HG03095 (cell line): ENCODE results near the gene LARGE2.
A peak's percentile ranks its signal among the peaks of the same experiment; 100 is the strongest.

ENCODE experiments used
- ATAC-seq: cut with Tn5 transposase; IDR thresholded peaks from one replicate; pipeline ENCODE4 v1.9.1; 2021; ENCODE audit warnings: moderate library complexity; ENCODE audit not compliant: unreplicated experiment

LARGE2 gene

GRCh38 chr11:45922425-45923082, at the start of gene LARGE2:
LARGE2 (plus strand) TSS chr11:45922656; CDS start chr11:45922883, 227 bp downstream.
- ATAC-seq, result no peak

GRCh38 chr11:45876401-45876800, 46.1 kb upstream of the LARGE2 start:
- no peak for ATAC-seq

DNA sequence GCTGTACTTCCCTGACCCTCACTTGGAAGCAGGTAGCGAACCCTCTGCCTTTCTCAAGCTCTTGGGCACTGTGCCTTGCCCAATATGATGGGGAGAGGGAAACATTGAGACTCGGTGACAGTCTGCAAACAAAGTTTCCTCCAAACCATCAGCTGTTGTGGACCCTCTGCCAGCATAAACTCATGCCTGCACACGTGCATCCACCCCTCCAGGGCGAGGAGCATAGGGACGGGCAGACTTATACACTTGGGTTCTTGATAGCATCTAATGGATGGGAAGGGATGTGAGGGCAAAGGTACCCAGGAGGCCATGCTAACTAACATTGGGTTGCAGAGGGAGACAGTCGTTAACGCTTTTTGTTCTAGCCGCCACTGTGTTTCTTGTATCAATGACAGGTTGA, 45.2 kb upstream of the LARGE2 start:
- ATAC-seq, result no peak

GRCh38 chr11:45877845-45878244, 44.6 kb upstream of the LARGE2 start:
- ATAC-seq, result no peak

DNA sequence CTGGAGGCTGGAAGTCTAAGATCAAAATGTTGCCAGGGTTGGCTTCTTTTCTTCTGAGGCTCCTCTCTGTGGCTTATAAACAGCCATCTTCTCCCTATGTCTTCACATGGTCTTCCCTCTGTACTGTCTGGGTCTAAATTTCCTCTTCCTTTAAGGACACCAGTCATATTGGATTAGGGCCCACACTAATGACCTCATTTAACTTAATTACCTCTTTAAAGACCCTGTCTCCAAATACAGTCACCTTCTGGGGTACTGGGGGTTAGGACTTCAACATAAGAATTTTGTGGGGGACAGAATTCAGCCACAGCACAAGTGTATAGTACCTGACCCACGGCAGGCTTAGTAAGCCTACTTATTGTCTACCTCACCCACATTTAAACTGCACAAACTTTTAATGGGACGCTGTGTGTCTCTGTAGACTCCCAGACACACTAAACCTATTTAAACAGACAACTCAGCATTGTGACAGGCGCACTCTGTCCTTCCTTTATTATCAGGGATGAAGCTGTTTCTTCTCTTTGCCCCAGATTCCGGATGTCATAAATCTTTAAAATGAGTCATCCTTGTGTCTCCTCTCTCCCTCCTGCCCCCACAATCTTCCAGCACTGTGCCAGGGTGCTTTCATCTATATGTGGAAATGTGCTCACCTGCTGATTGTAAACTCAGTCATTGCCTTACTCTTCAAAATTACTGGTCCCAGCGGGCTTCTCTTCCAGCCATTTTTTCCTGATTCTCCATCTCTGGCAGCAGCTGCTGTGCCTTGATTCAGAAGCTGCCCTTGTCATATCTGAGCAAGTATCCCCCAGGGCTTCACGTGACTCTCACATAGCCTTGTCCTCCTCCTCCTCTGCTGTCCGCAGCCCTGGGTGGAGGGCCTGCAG, 42.4 kb upstream of the LARGE2 start:
- no peak for ATAC-seq

DNA sequence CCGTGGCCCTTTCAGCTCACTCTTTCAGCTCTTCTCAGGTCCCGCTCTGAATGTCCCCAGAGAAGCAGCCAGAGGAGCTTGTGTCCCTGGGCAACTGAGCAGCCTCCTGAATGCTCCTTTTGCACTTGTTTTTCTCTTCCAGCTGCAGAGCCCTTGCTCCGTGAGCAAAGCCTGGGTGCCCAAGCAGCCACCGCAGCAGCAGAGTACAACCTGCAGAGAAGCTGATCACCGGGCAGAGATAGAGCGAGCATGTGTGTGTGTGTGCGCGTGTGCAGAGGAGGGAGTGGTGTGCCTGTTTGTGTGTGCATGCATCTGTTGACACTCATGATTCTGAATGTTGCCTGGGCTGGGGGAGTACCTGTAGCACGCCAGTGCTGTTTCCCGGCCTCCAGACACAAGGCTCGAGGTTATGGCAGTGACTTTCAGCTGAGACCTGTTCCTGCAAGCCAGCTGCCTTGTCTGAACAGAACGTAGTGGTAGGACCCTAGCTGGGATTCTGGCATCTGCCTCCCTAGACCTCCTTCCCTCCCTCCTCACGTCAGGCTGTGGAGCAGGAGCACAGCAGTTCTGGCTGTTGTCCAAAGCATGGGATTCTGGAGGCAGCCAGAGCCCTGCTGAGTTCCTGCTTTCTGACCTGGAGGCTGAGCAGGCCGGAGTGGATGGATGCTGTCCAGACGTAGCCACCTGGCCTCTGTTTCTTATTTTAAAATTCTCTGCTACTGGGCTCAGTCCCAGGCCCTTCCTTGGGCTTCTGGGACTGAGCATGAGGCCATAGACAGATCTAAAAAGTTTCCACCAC, 41.5 kb upstream of the LARGE2 start:
- no peak for ATAC-seq

DNA sequence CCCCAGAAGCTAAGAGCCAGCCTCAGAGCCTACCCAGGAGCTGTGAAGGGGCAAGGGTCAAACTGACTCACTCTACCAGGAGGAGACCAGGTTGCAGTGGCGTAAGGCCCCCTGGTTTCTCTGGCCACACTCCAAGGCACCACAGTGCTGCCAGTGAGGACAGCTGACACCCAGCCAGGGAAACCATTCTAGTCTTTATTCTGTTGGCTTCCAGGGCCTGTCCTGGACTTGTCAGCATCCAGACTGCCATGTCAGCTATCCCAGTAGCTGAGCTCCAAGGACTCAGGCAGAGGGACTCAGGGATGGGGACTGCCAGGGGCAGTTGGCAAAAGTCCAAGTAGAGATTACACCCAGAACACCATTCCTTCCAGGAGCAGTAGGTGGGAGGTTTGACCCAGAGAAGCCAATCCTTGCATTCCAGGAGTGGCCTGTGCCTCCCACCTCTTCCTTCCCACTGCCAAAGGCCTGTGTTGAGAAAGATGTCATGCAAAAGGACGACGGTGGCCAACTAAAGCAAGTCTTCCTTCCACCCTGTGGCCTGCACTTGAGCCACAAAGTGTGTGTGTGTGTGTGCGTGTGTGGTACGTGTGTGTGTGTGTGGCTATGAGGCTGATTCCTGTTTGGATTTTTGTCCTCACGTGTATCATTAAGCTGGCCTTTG, 40.6 kb upstream of the LARGE2 start:
- ATAC-seq, result no peak

- ATAC-seq, result no peak
Measured at GRCh38 chr11:45884596-45885185, 37.8 kb upstream of the LARGE2 start.

- peak; percentile 67 for ATAC-seq
Measured at GRCh38 chr11:45885274-45885920, 37.1 kb upstream of the LARGE2 start, which contains the start of gene MAPK8IP1. MAPK8IP1 (plus strand) TSS chr11:45885651; CDS start chr11:45885821, 170 bp downstream.

DNA sequence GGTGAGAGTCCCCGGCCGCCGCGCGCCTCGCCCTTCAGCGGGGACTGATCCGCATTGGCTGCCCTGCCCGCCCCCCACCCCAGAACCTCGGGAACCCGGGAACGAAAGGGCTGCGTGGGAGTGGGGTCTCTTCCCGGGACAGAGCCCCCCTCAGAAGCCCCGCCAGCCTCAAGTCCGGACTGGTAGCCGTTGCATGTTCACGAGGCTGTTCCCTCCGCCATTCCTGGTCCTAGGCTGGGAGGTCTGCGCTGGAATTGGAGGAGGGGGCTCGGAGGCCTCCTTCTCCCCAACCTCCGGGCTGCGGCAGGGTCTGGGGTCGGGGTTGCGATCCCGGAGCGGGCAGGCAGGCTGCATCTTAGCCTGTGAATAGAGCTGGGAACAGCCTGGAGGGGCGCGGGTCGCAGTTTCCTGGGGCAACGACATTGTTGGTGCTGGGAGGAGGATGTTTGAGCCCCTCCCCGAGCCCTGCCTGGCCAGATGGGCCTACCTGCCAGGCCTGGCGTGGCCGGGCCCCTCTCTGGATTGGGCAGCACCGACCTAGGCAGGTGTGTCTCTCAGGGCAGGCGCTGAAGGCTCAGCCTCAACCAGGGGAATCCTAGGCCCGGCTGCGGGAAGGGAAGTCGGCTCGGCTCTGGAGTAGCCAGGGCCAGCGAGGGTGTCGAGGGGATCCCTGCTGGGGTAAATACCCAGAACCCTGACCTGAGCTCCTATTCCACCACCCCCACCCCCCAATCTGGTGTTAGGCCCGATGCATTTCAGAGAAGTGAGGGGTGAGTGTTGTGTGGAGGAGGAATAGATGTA, 36.3 kb upstream of the LARGE2 start:
- no peak for ATAC-seq

DNA sequence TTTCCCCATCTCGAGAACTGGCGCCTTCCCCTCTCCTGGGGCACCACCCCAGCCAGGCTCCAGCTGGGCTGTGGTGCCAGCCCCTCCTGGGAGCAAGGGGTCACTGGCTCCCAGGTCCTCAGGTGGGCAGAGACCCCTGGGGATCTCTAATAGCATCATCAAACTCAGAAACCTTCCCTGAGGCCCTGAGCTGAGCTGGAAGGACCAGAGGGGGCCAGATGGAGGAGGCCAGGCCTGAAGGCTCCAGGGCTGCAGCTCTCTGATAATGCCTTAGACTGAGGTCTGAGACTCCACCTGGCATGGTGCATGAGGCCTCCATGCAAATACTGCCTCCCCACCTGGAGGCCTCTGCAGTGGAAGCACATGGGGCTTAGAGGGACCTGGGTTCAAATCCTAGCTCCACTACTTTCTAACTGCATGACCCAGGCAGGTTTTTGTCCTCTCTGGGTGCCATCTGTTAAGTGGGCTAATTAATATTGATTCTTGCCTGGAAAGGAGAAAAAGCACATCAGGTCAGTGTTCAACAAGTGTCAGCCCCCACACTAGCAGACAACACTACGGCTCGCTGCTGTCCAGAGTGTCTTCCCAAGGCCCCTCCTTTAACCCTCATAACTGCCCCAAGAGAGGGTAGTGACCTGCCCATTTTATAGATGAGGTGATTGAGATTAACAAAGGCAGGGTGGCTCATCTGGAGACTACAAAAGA, 35.5 kb upstream of the LARGE2 start:
- no peak for ATAC-seq

DNA sequence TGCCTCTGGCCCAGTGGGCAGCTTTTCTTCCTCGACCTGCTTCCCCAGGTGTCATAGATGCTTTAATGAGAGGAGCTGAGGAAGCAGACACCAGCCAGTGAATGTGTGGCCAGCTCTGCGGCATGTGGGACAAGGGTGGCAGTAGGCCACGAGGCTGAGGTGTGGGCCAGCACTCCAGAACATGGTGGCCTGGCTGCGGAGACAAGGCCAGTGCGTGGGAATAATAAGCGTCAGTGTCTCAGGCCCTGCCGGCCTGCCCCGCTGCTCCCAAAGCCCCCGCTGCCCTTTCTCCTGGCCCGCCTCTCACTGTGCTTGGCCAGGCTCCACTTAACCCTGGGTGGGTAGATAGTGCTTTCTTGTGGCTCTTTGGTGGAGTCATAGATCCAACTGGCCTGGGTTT, 34.9 kb upstream of the LARGE2 start:
- ATAC-seq, result no peak

- ATAC-seq, result no peak
Measured at GRCh38 chr11:45889555-45889954, 32.9 kb upstream of the LARGE2 start.

DNA sequence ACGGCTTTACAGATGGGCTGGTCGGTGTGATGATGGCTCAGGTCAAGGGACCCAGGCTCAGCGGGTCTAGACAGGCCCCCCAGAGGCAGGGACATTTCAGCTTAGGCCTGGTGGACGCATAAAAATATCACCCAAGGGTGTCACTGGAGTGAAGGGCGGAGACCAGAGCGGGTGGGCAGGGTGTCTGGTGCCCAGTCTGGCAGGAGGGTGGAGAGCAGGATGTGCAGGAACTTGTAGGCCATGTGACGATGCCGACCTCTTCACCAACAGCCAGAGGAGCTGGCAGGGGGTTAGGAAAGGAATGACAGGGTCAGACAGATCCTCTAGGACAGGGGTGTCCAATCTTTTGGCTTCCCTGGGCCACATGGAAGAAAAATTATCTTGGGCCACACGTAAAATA, 32.5 kb upstream of the LARGE2 start:
- no peak for ATAC-seq

DNA sequence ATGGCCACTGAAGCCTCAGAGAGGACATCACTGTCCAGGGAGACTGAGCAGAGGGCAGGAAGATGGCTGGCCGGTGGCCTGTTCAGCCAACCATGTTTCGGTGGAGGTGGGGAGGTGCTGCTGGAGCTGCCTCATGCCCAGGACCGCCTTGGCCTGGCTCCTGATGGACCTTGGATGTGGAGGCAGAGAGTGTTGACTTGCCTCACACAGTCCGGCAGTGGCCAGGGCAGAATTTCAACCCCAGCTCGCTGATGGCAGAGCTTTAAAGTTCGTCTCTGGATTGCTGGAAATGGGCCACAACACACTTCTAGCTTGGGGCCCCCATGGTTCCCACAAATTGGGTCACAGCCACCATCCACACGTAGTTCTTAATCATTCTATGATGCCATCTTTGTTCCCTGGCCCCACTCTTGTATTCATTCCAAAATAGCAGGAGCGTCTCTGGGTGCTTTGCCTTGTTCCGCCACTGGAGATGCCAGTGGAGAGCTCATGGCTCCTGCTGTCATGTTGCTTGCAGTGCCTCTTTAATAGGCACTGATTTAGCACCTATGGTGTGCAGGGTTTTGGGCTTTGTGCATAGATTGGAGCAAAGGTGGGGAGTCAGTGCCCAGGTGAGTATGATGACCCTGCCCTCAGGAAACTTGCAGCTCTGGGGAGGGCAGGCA, 31.4 kb upstream of the LARGE2 start:
- no peak for ATAC-seq

- ATAC-seq, result no peak
Measured at GRCh38 chr11:45892856-45893255, 29.6 kb upstream of the LARGE2 start.

DNA sequence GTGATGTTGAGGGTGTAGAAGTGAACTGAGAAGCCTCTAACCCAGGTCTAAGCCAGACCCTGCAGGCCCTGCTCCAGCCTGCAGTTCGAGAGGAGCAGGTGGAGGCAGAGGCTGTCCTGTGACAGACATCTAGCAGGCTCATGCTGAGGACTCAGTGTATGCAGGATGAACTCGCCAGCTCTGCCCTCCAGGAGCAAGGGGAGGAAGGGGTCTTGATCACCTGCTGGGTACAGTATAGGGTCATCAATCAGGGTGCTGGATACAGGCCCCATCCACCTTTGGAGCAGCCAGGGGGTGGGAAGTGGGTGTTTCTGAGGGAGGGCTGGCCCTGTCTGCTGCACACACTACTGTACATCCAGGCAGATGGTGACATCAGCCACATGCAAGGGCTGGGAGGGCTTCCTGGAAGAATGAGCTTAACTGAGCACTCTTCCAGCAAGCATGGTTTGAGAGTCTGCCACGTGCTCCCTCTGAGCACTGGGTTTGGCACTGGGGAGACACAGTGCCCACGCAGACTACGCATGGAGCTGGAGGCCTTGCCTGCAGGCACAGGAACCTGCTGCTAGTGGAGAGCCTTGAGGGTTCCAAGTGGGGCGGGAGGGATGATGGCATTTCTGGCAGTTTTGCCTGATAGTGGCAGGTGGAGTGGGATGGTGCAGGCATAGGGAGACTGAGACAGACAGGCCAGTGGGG, 27.8 kb upstream of the LARGE2 start:
- no peak for ATAC-seq
